ENCODE data around the gene ZNF532. TPM values are rescaled to one million over a fixed set of nuclear protein-coding genes. Genes with fewer than 3 reads are reported as not detected.

ZNF532 gene
- total RNA-seq, 4 donors from 2014 or later = 41.7 to 73.6 (median 53.3) TPM

DNA sequence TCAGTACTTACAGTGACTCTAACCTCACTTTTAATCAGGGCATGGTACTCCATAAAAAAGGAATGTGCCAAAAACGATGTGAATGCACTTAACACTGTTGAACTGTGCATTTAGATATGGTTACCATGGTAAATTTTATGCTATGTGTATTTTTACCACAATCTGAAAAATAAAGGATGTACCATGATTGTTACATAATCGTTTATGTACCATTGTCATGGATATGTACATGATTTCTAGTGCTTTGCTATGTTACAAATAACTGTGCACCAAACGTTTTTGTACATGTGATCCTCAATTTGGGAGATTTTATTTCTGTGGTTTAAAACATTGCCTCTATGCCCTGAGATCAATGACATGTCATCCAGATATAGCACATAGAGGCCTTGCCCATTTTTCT lies 21.8 kb downstream of the ZNF532 start:
- no peak for DNase-seq (ENCODE audit: low spot score)
- TF ChIP-seq, protein P1, sequence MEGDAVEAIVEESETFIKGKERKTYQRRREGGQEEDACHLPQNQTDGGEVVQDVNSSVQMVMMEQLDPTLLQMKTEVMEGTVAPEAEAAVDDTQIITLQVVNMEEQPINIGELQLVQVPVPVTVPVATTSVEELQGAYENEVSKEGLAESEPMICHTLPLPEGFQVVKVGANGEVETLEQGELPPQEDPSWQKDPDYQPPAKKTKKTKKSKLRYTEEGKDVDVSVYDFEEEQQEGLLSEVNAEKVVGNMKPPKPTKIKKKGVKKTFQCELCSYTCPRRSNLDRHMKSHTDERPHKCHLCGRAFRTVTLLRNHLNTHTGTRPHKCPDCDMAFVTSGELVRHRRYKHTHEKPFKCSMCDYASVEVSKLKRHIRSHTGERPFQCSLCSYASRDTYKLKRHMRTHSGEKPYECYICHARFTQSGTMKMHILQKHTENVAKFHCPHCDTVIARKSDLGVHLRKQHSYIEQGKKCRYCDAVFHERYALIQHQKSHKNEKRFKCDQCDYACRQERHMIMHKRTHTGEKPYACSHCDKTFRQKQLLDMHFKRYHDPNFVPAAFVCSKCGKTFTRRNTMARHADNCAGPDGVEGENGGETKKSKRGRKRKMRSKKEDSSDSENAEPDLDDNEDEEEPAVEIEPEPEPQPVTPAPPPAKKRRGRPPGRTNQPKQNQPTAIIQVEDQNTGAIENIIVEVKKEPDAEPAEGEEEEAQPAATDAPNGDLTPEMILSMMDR (IDR thresholded peaks at IDR 0.05) = no peak
- no peak for ATAC-seq (ENCODE audit: low FRiP score)

DNA sequence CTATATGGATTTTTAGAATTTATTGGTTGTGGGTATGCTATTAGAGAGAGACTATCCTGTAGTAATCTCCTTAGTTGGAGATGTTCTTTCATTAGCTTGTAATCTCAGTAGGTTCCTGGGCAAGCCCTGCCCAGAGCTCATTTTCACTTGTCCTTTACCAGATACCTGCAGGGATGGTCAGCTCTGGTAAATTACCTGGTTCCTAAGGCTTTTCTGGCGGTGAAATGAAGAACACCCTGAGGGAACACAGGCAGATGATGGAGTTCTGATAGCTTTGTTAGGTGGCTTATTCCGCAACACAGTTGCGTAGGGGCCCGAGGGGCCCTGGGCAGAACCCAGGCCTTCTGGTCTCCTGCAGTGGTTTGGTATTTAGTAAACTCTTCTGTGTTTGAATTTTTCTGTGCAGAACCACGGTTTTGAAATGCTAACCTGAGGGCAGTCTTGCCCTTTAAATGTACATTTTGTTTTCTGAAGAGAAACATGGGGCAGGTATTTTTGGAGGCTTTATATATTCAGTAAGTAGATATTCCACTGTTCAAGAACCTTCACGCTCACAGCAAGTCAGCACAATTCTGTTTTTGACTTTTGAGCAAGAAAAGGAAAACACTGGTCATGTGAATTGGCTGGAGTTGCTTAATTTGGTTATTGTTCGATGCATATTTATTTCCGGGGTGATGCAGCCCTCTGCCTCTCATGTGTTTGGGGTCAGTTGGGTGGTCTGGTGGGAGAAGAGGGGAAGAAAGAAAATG lies 22.4 kb downstream of the ZNF532 start:
- no peak for ATAC-seq (ENCODE audit: low FRiP score)
- no peak for DNase-seq (ENCODE audit: low spot score)
- TF ChIP-seq, protein P1 (IDR thresholded peaks at IDR 0.05) = no peak

DNA sequence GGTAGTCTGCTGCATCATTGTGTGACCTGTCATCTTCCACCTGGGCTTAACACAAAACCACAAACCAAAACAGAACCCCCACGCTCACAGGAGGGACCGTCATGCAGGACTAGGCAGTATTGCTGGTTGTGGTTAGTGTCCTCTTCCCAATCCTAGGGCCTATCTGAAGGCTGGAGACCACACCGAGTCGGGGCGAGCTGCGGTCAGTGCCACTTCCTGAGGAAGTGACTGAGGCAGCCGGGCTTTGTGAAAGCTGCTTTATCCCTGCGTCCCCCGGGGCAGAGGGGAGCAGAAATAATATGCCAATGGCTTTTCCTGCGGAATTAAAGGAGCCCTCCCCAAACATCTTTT lies 22.9 kb downstream of the ZNF532 start:
- DNase-seq (ENCODE audit: low spot score) = no peak
- ATAC-seq (ENCODE audit: low FRiP score) = no peak
- TF ChIP-seq, protein P1 (IDR thresholded peaks at IDR 0.05) = no peak

DNA sequence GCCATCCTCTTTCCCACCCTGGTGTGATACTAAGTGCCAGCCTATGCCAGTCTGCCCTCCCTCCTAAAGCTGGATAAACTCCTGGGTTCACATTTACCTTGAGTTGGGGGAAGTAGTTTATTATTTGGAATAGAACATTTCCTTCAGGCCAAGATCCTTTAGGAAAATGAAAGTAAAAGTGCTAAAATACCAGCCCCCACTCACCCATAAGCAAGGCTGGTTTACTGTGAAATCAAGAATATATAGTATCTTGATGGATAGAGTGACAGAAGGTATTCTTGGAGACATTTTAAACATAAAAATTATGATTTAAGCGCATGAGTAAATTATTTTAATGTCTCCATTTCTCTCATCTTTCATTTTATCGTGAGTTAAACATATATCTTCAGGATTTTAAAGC lies 27.1 kb downstream of the ZNF532 start:
- TF ChIP-seq, protein P1 (IDR thresholded peaks at IDR 0.05) = no peak
- ATAC-seq (ENCODE audit: low FRiP score) (peak; percentile 39), DNase-seq (ENCODE audit: low spot score) (no peak)

DNA sequence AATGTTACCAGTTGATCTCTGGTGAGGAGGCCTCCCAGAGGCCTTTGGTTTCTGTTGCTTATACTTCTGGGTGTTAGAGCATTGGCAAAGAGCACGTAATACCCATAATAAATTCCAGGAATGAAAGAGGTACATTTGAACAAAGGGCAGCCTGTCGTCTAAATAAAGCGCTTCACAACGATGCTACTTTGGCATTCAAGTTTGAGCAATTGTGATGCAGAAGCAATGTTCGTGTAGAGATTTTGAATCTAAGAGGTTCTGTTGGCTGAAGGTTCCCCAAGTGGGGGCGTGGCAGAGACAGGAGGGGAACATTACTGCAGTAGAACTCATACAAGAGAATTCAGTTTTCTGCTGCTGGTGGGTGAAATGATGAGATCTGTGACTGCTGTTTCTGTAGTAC lies 27.8 kb downstream of the ZNF532 start:
- TF ChIP-seq, protein P1 (IDR thresholded peaks at IDR 0.05) = no peak
- no peak for ATAC-seq (ENCODE audit: low FRiP score)
- no peak for DNase-seq (ENCODE audit: low spot score)

DNA sequence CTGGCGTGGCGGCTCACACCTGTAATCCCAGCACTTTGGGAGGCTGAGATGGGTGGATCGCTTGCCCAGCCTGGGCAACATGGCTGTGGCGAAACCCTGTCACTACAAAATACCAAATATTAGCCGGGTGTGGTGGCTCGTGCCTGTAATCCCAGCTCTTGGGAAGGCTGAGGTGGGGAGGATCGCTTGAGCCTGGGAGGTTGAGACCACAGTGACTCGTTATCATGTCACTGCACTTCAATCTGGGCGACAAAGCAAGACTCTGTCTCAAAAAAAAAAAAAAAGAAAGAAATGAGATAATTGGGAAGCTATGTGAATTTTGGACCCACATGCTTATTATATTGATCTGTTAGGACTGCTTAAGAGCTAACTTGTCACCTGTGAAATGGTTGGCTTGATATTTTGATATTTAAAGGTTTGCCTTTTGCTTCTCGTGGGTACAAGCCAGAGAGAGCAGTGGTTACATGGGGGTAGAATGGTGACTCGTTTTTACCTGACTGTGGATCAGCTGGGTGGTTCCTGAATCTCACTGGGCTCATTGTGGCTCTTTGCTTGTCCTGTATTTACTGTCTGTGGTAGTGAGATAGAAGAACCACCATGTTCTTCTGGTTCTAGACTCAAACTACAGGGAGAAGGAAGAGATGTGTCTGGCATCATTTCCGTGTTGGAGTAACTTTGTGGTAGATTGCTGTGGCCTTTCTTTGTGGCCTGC lies 28.9 kb downstream of the ZNF532 start:
- TF ChIP-seq, protein P1 (IDR thresholded peaks at IDR 0.05) = no peak
- no peak for DNase-seq (ENCODE audit: low spot score)
- ATAC-seq (ENCODE audit: low FRiP score) = no peak

DNA sequence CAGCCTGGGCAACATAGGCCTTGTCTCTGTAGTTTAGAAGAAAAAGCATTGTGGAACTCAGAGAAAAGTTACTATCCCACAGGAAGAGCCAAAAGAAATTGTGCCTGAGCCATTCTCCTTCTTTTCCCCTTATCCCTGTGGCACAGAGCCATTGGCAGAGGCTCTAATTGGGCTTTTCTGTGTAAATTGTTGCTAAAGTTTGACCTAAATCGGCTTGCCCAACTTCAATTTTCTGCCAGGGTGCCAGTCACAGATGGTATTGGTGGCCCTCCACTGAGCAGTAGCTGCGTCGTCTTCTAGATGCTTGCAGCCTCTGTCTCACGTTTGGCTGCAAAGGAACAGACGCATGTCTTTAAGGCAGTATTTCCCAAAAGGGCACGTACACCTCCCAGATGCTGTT lies 30.3 kb downstream of the ZNF532 start:
- DNase-seq (ENCODE audit: low spot score) (no peak), ATAC-seq (ENCODE audit: low FRiP score) (peak; percentile 11)
- TF ChIP-seq, protein P1 (IDR thresholded peaks at IDR 0.05) = no peak

All from omental fat pad (tissue), 4 donors.